ENCODE data around the gene RNU7-1.

The RNU7-1 gene

DNA sequence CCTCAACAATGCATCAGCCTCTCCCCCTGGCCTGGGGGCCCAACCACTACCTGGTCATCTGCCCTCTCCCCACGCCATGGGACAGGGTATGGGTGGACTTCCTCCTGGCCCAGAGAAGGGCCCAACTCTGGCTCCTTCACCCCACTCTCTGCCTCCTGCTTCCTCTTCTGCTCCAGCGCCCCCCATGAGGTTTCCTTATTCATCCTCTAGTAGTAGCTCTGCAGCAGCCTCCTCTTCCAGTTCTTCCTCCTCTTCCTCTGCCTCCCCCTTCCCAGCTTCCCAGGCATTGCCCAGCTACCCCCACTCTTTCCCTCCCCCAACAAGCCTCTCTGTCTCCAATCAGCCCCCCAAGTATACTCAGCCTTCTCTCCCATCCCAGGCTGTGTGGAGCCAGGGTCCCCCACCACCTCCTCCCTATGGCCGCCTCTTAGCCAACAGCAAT is 7.4 kb upstream of the RNU7-1 start:
- TF ChIP-seq, protein P1, sequence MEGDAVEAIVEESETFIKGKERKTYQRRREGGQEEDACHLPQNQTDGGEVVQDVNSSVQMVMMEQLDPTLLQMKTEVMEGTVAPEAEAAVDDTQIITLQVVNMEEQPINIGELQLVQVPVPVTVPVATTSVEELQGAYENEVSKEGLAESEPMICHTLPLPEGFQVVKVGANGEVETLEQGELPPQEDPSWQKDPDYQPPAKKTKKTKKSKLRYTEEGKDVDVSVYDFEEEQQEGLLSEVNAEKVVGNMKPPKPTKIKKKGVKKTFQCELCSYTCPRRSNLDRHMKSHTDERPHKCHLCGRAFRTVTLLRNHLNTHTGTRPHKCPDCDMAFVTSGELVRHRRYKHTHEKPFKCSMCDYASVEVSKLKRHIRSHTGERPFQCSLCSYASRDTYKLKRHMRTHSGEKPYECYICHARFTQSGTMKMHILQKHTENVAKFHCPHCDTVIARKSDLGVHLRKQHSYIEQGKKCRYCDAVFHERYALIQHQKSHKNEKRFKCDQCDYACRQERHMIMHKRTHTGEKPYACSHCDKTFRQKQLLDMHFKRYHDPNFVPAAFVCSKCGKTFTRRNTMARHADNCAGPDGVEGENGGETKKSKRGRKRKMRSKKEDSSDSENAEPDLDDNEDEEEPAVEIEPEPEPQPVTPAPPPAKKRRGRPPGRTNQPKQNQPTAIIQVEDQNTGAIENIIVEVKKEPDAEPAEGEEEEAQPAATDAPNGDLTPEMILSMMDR (IDR thresholded peaks at IDR 0.05; ENCODE audit: low read depth, low read length): no peak
- H3K9me3 ChIP-seq: no peaks in the 10 kb centered on the region
- peaks cover 35% of the 10 kb centered on the region for H3K36me3 ChIP-seq
- no peak overlapping the region for H3K4me3 ChIP-seq (ENCODE audit: low read depth, low read length)
- H3K4me1 ChIP-seq: peaks cover 3% of the 10 kb centered on the region; the same call in 1 of the 2 replicates
- DNase-seq: no peak
- H3K27me3 ChIP-seq: no peaks in the 10 kb centered on the region

DNA sequence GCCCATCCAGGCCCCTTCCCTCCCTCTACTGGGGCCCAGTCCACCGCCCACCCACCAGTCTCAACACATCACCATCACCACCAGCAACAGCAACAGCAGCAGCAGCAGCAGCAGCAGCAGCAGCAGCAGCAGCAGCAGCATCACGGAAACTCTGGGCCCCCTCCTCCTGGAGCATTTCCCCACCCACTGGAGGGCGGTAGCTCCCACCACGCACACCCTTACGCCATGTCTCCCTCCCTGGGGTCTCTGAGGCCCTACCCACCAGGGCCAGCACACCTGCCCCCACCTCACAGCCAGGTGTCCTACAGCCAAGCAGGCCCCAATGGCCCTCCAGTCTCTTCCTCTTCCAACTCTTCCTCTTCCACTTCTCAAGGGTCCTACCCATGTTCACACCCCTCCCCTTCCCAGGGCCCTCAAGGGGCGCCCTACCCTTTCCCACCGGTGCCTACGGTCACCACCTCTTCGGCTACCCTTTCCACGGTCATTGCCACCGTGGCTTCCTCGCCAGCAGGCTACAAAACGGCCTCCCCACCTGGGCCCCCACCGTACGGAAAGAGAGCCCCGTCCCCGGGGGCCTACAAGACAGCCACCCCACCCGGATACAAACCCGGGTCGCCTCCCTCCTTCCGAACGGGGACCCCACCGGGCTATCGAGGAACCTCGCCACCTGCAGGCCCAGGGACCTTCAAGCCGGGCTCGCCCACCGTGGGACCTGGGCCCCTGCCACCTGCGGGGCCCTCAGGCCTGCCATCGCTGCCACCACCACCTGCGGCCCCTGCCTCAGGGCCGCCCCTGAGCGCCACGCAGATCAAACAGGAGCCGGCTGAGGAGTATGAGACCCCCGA is 6.8 kb upstream of the RNU7-1 start:
- Histone ChIP-seq H3K27me3 (no peaks in the 10 kb centered on the region), H3K9me3 (no peaks in the 10 kb centered on the region), H3K4me1 (peaks cover 3% of the 10 kb centered on the region; the same call in 1 of the 2 replicates), H3K36me3 (peaks cover 39% of the 10 kb centered on the region), H3K4me3 (ENCODE audit: low read depth, low read length) (peak overlapping the region; percentile 86)
- TF ChIP-seq, protein P1 (IDR thresholded peaks at IDR 0.05; ENCODE audit: low read depth, low read length): no peak
- peak; percentile 46 for DNase-seq

DNA sequence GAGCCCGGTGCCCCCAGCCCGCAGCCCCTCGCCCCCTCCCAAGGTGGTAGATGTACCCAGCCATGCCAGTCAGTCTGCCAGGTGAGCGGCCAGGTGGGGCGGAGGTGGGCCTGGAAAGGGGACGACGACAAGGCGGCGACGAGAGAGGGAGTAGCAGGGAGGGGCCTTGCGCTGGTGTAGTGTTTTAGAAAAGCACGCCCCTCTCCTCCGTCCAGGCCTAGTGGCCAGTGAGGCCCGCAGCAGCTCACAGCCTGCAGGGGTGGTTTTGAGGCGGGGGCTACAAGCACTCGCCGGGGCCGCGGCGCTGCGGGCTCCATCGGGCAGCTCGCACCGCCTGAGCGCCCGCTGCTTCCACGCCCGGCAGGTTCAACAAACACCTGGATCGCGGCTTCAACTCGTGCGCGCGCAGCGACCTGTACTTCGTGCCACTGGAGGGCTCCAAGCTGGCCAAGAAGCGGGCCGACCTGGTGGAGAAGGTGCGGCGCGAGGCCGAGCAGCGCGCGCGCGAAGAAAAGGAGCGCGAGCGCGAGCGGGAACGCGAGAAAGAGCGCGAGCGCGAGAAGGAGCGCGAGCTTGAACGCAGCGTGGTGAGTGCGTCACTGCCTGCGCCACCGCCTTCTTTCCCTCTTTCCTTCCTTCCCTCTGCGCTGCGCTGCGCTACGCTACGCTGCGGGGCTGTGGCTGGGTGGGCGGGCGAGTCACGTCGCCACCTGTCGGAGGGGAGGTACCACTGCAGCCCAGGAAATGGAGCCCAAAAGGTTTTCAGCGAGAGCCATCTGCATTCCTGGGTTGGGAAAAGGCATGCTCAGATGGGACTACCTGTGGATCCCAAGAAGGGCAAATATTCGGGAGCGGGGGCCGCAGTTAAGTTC is 5.9 kb upstream of the RNU7-1 start:
- peak; percentile 94 for DNase-seq
- Histone ChIP-seq H3K27me3 (no peaks in the 10 kb centered on the region), H3K36me3 (peaks cover 33% of the 10 kb centered on the region), H3K4me1 (peaks cover 3% of the 10 kb centered on the region; the same call in 1 of the 2 replicates), H3K9me3 (no peaks in the 10 kb centered on the region), H3K4me3 (ENCODE audit: low read depth, low read length) (peak overlapping the region; percentile 86)
- TF ChIP-seq, protein P1 (IDR thresholded peaks at IDR 0.05; ENCODE audit: low read depth, low read length): peak; percentile 89

DNA sequence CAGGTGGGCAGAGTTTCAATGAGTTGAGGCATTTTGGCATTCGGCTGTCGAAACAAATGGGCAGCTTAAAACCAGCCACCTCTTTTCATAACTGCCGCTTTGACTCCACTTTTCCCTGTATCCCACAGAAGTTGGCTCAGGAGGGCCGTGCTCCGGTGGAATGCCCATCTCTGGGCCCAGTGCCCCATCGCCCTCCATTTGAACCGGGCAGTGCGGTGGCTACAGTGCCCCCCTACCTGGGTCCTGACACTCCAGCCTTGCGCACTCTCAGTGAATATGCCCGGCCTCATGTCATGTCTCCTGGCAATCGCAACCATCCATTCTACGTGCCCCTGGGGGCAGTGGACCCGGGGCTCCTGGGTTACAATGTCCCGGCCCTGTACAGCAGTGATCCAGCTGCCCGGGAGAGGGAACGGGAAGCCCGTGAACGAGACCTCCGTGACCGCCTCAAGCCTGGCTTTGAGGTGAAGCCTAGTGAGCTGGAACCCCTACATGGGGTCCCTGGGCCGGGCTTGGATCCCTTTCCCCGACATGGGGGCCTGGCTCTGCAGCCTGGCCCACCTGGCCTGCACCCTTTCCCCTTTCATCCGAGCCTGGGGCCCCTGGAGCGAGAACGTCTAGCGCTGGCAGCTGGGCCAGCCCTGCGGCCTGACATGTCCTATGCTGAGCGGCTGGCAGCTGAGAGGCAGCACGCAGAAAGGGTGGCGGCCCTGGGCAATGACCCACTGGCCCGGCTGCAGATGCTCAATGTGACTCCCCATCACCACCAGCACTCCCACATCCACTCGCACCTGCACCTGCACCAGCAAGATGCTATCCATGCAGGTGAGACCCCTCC is 5.0 kb upstream of the RNU7-1 start:
- H3K9me3 ChIP-seq: no peaks in the 10 kb centered on the region
- no peak for DNase-seq
- H3K27me3 ChIP-seq: no peaks in the 10 kb centered on the region
- TF ChIP-seq, protein P1 (IDR thresholded peaks at IDR 0.05; ENCODE audit: low read depth, low read length): no peak
- peaks cover 33% of the 10 kb centered on the region for H3K36me3 ChIP-seq
- peaks cover 7% of the 10 kb centered on the region for H3K4me1 ChIP-seq
- H3K4me3 ChIP-seq (ENCODE audit: low read depth, low read length): peak overlapping the region; percentile 86

DNA sequence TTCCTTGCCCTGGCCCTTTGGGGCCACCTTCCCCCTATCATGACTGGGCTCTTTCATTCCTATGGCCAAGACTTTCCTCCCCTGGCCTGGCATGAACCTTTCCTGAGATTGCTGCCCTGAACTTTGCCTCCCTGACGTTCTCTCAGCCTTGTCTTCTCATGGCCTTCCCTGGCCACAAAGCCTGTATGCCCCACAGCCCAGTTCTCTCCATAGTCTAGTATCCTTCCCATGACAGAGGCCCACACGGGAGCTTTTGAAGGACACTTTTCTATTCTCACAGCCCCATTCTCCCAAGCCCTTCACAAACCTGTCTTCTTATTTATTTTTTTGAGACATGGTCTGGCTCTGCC is 4.5 kb upstream of the RNU7-1 start:
- Histone ChIP-seq H3K36me3 (peaks cover 33% of the 10 kb centered on the region), H3K9me3 (no peaks in the 10 kb centered on the region), H3K27me3 (no peaks in the 10 kb centered on the region), H3K4me1 (peaks cover 7% of the 10 kb centered on the region), H3K4me3 (ENCODE audit: low read depth, low read length) (no peak overlapping the region)
- DNase-seq: no peak
- TF ChIP-seq, protein P1 (IDR thresholded peaks at IDR 0.05; ENCODE audit: low read depth, low read length): no peak

All from BE2C (cell line).